GM12801 (cell line): ENCODE measurements around the gene MEPCE.

ENCODE experiments used
- CTCF ChIP-seq: IDR thresholded peaks from one replicate; pipeline ENCODE4 v1.5.1; 2011; ENCODE audit warnings: control low read depth; ENCODE audit not compliant: insufficient read length; ENCODE audit errors: extremely low read depth

MEPCE gene

DNA sequence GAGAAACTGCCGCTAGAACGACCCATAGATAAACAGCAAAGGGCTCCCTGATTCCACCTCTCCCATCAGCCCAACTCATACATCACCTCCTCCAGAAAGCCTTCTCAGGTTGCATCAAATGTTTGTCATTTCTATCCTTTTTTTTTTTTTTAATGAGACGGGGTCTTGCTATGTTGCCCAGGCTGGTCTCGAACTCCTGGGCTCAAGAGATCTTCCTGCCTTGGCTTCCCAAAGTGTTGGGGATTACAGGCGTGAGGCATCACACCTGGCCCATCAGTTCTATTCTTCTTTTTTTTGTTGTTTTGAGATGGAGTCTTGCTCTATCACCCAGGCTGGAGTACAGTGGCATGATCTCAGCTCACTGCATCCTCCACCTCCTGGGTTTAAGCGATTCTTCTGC lies 27.4 kb downstream of the MEPCE start:
- no peak for TF ChIP-seq CTCF

DNA sequence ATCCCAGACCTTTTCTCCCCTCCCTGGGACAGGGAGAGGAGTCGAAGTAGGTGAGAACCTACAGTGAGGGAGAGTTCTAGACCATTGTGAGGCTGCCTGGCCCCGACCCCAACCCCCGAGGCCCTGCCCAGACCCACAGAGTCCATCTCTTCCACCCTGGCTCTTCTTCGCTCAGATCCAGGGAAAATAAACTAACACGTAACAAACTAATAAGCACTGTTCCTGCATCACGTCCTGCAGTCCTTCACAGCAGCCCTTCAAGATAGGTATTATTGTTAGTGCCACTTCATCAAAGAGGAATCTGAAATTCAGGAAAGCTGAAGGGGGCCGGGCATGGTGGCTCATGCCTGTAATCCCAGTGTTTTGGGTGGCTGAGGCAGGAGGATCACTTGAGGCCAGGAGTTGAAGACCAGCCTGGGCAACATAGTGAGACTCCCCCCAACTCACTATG lies 34.6 kb downstream of the MEPCE start, which contains the start of gene SPACDR:
Gene SPACDR, minus strand, starts transcription at position 51 of the 451 bp plus-strand sequence. CDS start 235 bp downstream, outside the sequence.
- no peak for TF ChIP-seq CTCF

GRCh38 chr7:100464791-100465190 lies 35.2 kb downstream of the MEPCE start:
- TF ChIP-seq CTCF = no peak

GRCh38 chr7:100465299-100465698 lies 35.7 kb downstream of the MEPCE start:
- no peak for TF ChIP-seq CTCF

- TF ChIP-seq CTCF = no peak
Measured at GRCh38 chr7:100465702-100466311, 36.2 kb downstream of the MEPCE start.

DNA sequence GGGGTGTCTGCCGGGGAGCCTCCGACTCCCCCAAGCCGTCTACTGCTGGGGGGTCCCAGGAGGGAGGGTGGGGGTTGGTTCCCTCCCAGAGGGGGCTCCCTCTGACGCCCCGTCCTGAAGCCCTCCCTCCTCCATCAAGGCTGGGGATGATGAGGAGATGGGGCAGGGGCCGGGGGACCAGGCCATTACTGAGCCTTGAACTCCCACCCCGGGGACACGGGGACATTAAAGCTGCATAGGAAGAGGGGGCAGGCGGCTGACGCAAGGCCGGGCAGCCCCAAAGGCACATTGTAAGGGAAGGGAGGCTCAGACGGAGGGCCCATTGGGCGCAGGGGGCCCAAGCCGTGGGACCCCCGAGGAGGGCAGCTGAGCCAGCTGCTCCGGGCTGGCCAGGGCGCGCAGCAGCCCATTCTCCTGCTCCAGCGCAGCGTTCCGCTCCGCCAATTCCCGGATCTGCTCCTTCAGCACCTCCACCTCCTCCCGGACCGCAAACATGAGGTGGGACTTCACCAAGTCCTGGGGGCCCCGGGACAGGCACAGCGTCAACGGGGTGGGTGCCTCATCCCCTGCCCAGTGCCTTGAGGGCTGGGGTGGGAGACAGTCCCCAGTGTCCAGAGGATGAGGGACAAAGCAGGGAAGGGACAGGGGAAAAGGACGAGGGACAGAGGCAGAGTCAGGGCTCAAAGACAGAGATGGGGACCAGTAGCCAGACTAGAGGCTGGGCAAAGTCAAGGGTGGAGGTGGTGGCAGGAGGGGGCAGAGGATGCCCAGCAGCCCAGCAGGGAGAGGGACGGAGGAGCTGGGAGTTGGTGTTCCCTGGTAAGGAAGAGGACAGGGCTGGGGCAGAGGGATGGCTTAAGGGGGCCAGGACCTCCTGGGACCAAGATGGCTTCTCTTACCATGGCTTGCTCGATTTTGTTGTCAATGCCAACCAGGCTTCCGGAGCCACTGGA lies 37.3 kb downstream of the MEPCE start:
- TF ChIP-seq CTCF = no peak

DNA sequence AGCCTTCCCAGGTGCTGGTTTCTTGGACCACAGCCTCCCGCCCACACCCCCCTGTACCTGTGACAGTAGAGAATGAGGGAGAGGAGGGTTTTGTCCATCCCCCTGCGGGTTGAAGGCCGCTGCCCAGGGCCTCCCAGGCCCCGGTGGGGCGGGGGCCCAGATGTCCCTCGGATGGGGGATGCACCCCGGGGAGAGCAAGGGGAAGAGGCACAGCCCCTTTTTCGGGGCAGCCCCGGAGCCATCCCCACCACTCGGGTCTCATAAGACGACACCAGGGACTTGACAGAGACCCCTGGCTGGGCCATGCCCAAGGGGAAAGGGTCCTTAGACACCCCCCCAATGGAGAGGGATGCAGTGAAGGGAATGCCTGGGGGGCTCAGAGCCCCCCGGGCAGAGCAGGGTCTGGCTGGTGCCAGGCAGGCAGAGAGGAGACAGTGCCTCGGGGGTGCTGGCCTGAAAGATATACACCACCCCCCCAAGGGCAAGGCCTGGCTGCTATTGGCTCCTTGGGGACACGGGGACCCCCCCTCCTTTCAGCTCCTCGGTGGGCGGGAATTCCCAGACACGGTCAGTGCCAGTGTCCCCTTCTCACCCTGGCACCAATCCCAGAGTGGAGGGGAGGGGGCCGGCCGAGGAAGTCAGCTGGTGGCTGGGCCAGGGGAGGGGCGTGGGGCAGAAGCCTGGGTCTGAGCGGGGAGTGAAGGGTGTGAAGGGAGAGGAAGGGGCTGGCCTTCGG lies 38.2 kb downstream of the MEPCE start:
- TF ChIP-seq CTCF = no peak
